Measurements from ENCODE around the gene STK10.

GRCh38 chr5:172052450-172053236, 135.4 kb downstream of the STK10 start:
- TF ChIP-seq EZH2phosphoT487 (IDR thresholded peaks at IDR 0.05; ENCODE audit: insufficient read depth, low read depth) = no peak
- no peak for TF ChIP-seq EZH2 (IDR thresholded peaks at IDR 0.05; ENCODE audit: insufficient read depth, poor library complexity, severe bottlenecking)
